GM12878 (cell line): ENCODE data around the gene SLC12A3. TPM values are rescaled to one million over a fixed set of nuclear protein-coding genes. Genes with fewer than 3 reads are reported as not detected.

Experiments
- ATAC-seq: fragments of 200-7000 bp; cut with Tn5 transposase; 3 replicates; pipeline ENCODE4 v1.9.1; 2020; ENCODE audit warnings: mild to moderate bottlenecking, moderate library complexity
- BruUV-seq: library from RNA; stranded (reverse); fragments of 400-500 nt; replicated peaks from 2 replicates; lab custom pipeline; 2021; lab: Mats Ljungman, UMichigan
- CTCF ChIA-PET: fragments of 300-600 bp; sonication (Branson Sonifier 250); formaldehyde crosslinking; extraction: SDS; loops from one replicate; lab custom pipeline; 2021; ENCODE audit warnings: inconsistent platforms; lab: Yijun Ruan, JAX
- POLR2A ChIA-PET: fragments of 350-600 bp; formaldehyde crosslinking; extraction: SDS; loops from one replicate; lab custom pipeline; 2021; ENCODE audit warnings: inconsistent platforms; lab: Charles Lee
- RAD21 ChIA-PET: fragments of 300-600 bp; sonication (Branson Sonifier 250); formaldehyde crosslinking; loops from one replicate; lab custom pipeline; 2023; ENCODE audit warnings: antibody characterized with exemption; ENCODE audit not compliant: unreplicated experiment; lab: Charles Lee
- SMC1A ChIA-PET: fragments of 300-600 bp; sonication (Branson Sonifier 250); formaldehyde crosslinking; loops from one replicate; lab custom pipeline; 2023; ENCODE audit not compliant: unreplicated experiment, uncharacterized antibody; lab: Charles Lee
- DNase-seq: peaks from one replicate; pipeline ENCODE4 v3.0.0-alpha.2; 2011; ENCODE audit warnings: low read depth, low spot score
- FAIRE-seq: peaks from 3 replicates; lab custom pipeline; 2011; peaks lifted over from hg19 to GRCh38; lab: Jason Lieb, UNC
- H2AFZ ChIP-seq: 2 replicates; pipeline ENCODE4 v1.6.0; 2011; ENCODE audit warnings: low read depth, low read length, control low read depth; ENCODE audit not compliant: control insufficient read depth
- H3K27ac ChIP-seq: 2 replicates; pipeline ENCODE4 v1.5.1; 2011; ENCODE audit warnings: control low read depth; ENCODE audit not compliant: control insufficient read depth, insufficient read depth
- H3K27me3 ChIP-seq, 2 experiments: replicated peaks in 1 of 2; 2 replicates each; pipeline versions ENCODE4 v1.6.0 to v1.6.1; 2011; ENCODE audit warnings: low read length in 1 of 2; ENCODE audit not compliant: control insufficient read depth in 2 of 2, insufficient read depth in 2 of 2
- H3K36me3 ChIP-seq, 2 experiments: 2 replicates each; pipeline ENCODE4 v1.5.1; 2011; ENCODE audit warnings: low read length in 1 of 2; ENCODE audit not compliant: control insufficient read depth in 2 of 2, insufficient read depth in 2 of 2
- H3K4me1 ChIP-seq: 2 replicates; pipeline ENCODE4 v1.6.1; 2011; ENCODE audit warnings: mild to moderate bottlenecking, low read length, moderate library complexity, mixed read lengths; ENCODE audit not compliant: control insufficient read depth, insufficient read depth
- H3K4me2 ChIP-seq: 2 replicates; pipeline ENCODE4 v1.6.0; 2011; ENCODE audit warnings: control low read depth; ENCODE audit not compliant: control insufficient read depth, insufficient read depth
- H3K4me3 ChIP-seq: fragments of 200-600 bp; sonication (generic); 2 replicates; pipeline ENCODE4 v1.5.1; 2016
- H3K79me2 ChIP-seq: 2 replicates; pipeline ENCODE4 v1.6.0; 2011; ENCODE audit warnings: low read length; ENCODE audit not compliant: control insufficient read depth, insufficient read depth
- H3K9ac ChIP-seq: 2 replicates; pipeline ENCODE4 v1.8.0; 2011; ENCODE audit warnings: low read length, control low read depth, mixed read lengths; ENCODE audit not compliant: control insufficient read depth, insufficient read depth
- H3K9me3 ChIP-seq: replicated peaks from 3 replicates; pipeline ENCODE4 v1.5.1; 2011; ENCODE audit warnings: mild to moderate bottlenecking, low read length; ENCODE audit not compliant: control insufficient read depth, insufficient read depth
- H4K20me1 ChIP-seq: 2 replicates; pipeline ENCODE4 v1.6.0; 2011; ENCODE audit not compliant: control insufficient read depth, insufficient read depth
- BHLHE40 ChIP-seq, 2 experiments: fragments of 450-650 bp in 1 of 2; IDR thresholded peaks; 2 replicates each; pipeline ENCODE4 v1.6.1; 2011 to 2017; ENCODE audit warnings: low read depth in 2 of 2, borderline replicate concordance in 1 of 2, improper control_type of control experiment in 1 of 2, low read length in 1 of 2, mild to moderate bottlenecking in 1 of 2
- CHD1 ChIP-seq: IDR thresholded peaks from 2 replicates; pipeline ENCODE4 v1.6.1; 2012; ENCODE audit warnings: low read depth, low read length, improper control_type of control experiment
- CREM ChIP-seq: IDR thresholded peaks from 2 replicates; pipeline ENCODE4 v1.6.1; 2014; ENCODE audit warnings: antibody characterized with exemption, low read depth
- EP300 ChIP-seq, 2 experiments: fragments of 150-350 bp in 1 of 2; IDR thresholded peaks; 2 replicates each; pipeline ENCODE4 v1.6.1; 2011 to 2012; ENCODE audit warnings: low read depth in 2 of 2, low read length in 2 of 2, borderline replicate concordance in 1 of 2, improper control_type of control experiment in 1 of 2, inconsistent platforms in 1 of 2; ENCODE audit not compliant: control insufficient read depth in 1 of 2
- GABPA ChIP-seq: IDR thresholded peaks from 2 replicates; pipeline ENCODE4 v1.6.1; 2014; ENCODE audit warnings: antibody characterized with exemption, low read depth, mild to moderate bottlenecking, inconsistent platforms
- HDGF ChIP-seq: fragments of 450-650 bp; IDR thresholded peaks from 2 replicates; pipeline ENCODE4 v1.6.1; 2016; ENCODE audit warnings: antibody characterized with exemption
- KDM1A ChIP-seq: fragments of 200-600 bp; sonication (generic); IDR thresholded peaks from 2 replicates; pipeline ENCODE4 v1.6.1; 2016; ENCODE audit warnings: borderline replicate concordance
- KLF5 ChIP-seq: fragments of 450-650 bp; IDR thresholded peaks from 2 replicates; pipeline ENCODE4 v1.6.1; 2014; ENCODE audit warnings: mild to moderate bottlenecking; ENCODE audit not compliant: partially characterized antibody
- MAX ChIP-seq: IDR thresholded peaks from 2 replicates; pipeline ENCODE4 v1.6.1; 2012; ENCODE audit warnings: low read depth, low read length, improper control_type of control experiment
- MTA2 ChIP-seq: fragments of 450-650 bp; IDR thresholded peaks from 2 replicates; pipeline ENCODE4 v1.6.1; 2016; ENCODE audit warnings: low read depth, mild to moderate bottlenecking, moderate library complexity
- MTA3 ChIP-seq: IDR thresholded peaks from 2 replicates; pipeline ENCODE4 v1.6.1; 2012; ENCODE audit warnings: low read length, inconsistent platforms, borderline replicate concordance
- NBN ChIP-seq: fragments of 450-650 bp; IDR thresholded peaks from 2 replicates; pipeline ENCODE4 v1.6.1; 2016
- PAX5 ChIP-seq: IDR thresholded peaks from 2 replicates; pipeline ENCODE4 v1.6.1; 2011; ENCODE audit warnings: low read depth, low read length, borderline replicate concordance
- POLR2AphosphoS5 ChIP-seq: IDR thresholded peaks from 2 replicates; pipeline ENCODE4 v1.6.1; 2011; ENCODE audit warnings: mild to moderate bottlenecking, low read length, inconsistent platforms
- POU2F2 ChIP-seq: IDR thresholded peaks from 3 replicates; pipeline ENCODE4 v1.6.1; 2011; ENCODE audit warnings: low read depth, mild to moderate bottlenecking, low read length, borderline replicate concordance
- ZBTB11 ChIP-seq: fragments of 450-650 bp; formaldehyde crosslinking; IDR thresholded peaks from 2 replicates; pipeline ENCODE4 v1.5.0; 2022; ENCODE audit warnings: mild to moderate bottlenecking, missing genetic modification characterization
- ZNF24 ChIP-seq: fragments of 450-650 bp; IDR thresholded peaks from 2 replicates; pipeline ENCODE4 v1.6.1; 2017; ENCODE audit warnings: antibody characterized with exemption, mild to moderate bottlenecking
- WGBS: methylation state at CpG from one replicate; pipeline ENCODE4 v1.1.6; 2016; ENCODE audit warnings: low lambda C conversion rate; ENCODE audit not compliant: insufficient replicate concordance, insufficient coverage; ENCODE audit errors: missing lambda C conversion rate; 5-methylcytosine and 5-hydroxymethylcytosine counted together
- in situ Hi-C: fragments of 300-500 bp; cut with MboI; formaldehyde crosslinking; loops from 9 replicates; pipeline ENCODE4 v1.14.3; 2018; ENCODE audit warnings: mixed read lengths
- intact Hi-C: fragments of 100-400 bp; cut with micrococcal nuclease; formaldehyde crosslinking; loops from one replicate; pipeline ENCODE4 v1.14.2; 2022; ENCODE audit not compliant: unreplicated experiment
- polyA plus RNA-seq, 11 experiments: library from polyadenylated mRNA; depleted of rRNA in 4 of 11; unstranded in 6 of 11; stranded (reverse) in 5 of 11; fragments of >200 nt; fragmentation: Nextera tagmentation in 4 of 11; fragmentation: Illumina TruSeq in 1 of 11; extraction: Ambion mirVana in 4 of 11; extraction: Trizol in 1 of 11; gene quantifications; 1 replicate in 1 of 11; 2 replicates in 10 of 11; pipeline versions ENCODE4 v1.2.1 to v1.2.3, GENCODE V29; 2011 to 2016; ENCODE audit warnings: inconsistent platforms in 2 of 11, missing spikeins in 2 of 11, low read depth in 1 of 11
- total RNA-seq, 4 experiments: library from RNA; depleted of rRNA in 3 of 4; stranded (reverse); fragments of >200 nt in 3 of 4; fragmentation: Illumina TruSeq in 1 of 4; extraction: Trizol in 1 of 4; gene quantifications; 2 replicates each; pipeline versions ENCODE4 v1.2.1 to v1.2.3, GENCODE V29; 2013 to 2021
- TF ChIP-seq, protein P1 (sequence below): IDR thresholded peaks from 2 replicates; pipeline ENCODE4 v1.6.1; 2011; ENCODE audit warnings: low read depth, low read length, improper control_type of control experiment, borderline replicate concordance
- TF ChIP-seq, protein P2 (sequence below): fragments of 450-650 bp; IDR thresholded peaks from 2 replicates; pipeline ENCODE4 v1.6.1; 2014; ENCODE audit warnings: mild to moderate bottlenecking

The SLC12A3 gene
- total and polyA plus RNA-seq, 10 of the 15 experiments (the other 5 are each of a cell fraction or from before 2014, with no cell fraction given), result 0.05 to 6.3 (median 3.1) TPM

GRCh38 chr16:56855201-56855600, 9.8 kb upstream of the SLC12A3 start (continued):
- TF ChIP-seq ZNF24, result no peak
- TF ChIP-seq, all 136 proteins: peak for 0

GRCh38 chr16:56855946-56856345, 9.1 kb upstream of the SLC12A3 start:
- no peak for DNase-seq
- Histone ChIP-seq H3K27me3 (no peaks in the 10 kb centered on the region), H3K9ac (no peak overlapping the region), H3K27ac (no peak overlapping the region), H2AFZ (no peak overlapping the region), H3K36me3 (no peaks in the 10 kb centered on the region), H3K9me3 (no peaks in the 10 kb centered on the region), H4K20me1 (no peaks in the 10 kb centered on the region), H3K79me2 (no peaks in the 10 kb centered on the region), H3K4me1 (peaks cover 23% of the 10 kb centered on the region), H3K4me2 (no peak overlapping the region), H3K4me3 (no peak overlapping the region)
- 98% methylated on average over 4 of the region's 4 CpGs for WGBS
- no peak for ATAC-seq
- RAD21 ChIA-PET, result interaction anchor here (0.6 to 1.8 kb wide), 3 partner anchors 8 to 96 kb away, joined by 3 to 8 read pairs (median 3); no protein-coding TSS in a partner anchor
- POLR2A ChIA-PET, result no interaction called here
- SMC1A ChIA-PET, result interaction anchor here (1.0 to 1.8 kb wide), 4 partner anchors 13 to 41 kb away, joined by 3 to 7 read pairs (median 4); no protein-coding TSS in a partner anchor
- BruUV-seq, result no TSS peak
- in situ Hi-C loops (no loop called here), intact Hi-C loops (no loop called here)
- FAIRE-seq, result no peak
- CTCF ChIA-PET, result interaction anchor here (1.1 to 1.5 kb wide), 3 partner anchors 11 to 154 kb away, joined by 3 to 8 read pairs (median 4); no protein-coding TSS in a partner anchor
- TF ChIP-seq GABPA (no peak), CHD1 (no peak), KLF5 (no peak), HDGF (no peak), CREM (no peak), ZBTB11 (CRISPR knock-in tag) (no peak), MTA3 (no peak), PAX5 (no peak), MTA2 (no peak), EP300 (IDR thresholded peaks at IDR 0.05; ENCODE audit: borderline replicate concordance in 1 of 2, control insufficient read depth in 1 of 2, low read depth in 2 of 2, low read length in 2 of 2) (no peak), MAX (no peak), KDM1A (no peak), POU2F2 (no peak), BHLHE40 (IDR thresholded peaks at IDR 0.05; ENCODE audit: borderline replicate concordance in 1 of 2, low read depth in 2 of 2, low read length in 1 of 2) (no peak), POLR2AphosphoS5 (no peak), NBN (no peak)
- TF ChIP-seq, protein P1, sequence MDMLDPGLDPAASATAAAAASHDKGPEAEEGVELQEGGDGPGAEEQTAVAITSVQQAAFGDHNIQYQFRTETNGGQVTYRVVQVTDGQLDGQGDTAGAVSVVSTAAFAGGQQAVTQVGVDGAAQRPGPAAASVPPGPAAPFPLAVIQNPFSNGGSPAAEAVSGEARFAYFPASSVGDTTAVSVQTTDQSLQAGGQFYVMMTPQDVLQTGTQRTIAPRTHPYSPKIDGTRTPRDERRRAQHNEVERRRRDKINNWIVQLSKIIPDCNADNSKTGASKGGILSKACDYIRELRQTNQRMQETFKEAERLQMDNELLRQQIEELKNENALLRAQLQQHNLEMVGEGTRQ, result no peak
- TF ChIP-seq, protein P2, sequence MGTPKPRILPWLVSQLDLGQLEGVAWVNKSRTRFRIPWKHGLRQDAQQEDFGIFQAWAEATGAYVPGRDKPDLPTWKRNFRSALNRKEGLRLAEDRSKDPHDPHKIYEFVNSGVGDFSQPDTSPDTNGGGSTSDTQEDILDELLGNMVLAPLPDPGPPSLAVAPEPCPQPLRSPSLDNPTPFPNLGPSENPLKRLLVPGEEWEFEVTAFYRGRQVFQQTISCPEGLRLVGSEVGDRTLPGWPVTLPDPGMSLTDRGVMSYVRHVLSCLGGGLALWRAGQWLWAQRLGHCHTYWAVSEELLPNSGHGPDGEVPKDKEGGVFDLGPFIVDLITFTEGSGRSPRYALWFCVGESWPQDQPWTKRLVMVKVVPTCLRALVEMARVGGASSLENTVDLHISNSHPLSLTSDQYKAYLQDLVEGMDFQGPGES, result no peak
